Suprapubic skin (tissue), 4 donors: ENCODE results near the gene CDH11. TPM values are rescaled to one million over a fixed set of nuclear protein-coding genes. Genes with fewer than 3 reads are reported as not detected.

ENCODE experiments used
- DNase-seq, 2 donors: peaks; one replicate each; pipeline ENCODE4 v3.0.0-alpha.2; 2019; ENCODE audit warnings: low spot score in 2 of 2
- H3K27ac ChIP-seq: fragments of 200-600 bp; sonication (generic); one replicate; pipeline ENCODE4 v1.5.1; 2019
- H3K27me3 ChIP-seq: fragments of 200-600 bp; sonication (generic); one replicate; pipeline ENCODE4 v1.5.1; 2019
- H3K36me3 ChIP-seq: fragments of 200-600 bp; sonication (generic); one replicate; pipeline ENCODE4 v1.5.1; 2019
- H3K4me1 ChIP-seq: fragments of 200-600 bp; sonication (generic); one replicate; pipeline ENCODE4 v1.5.1; 2019
- H3K4me3 ChIP-seq: fragments of 200-600 bp; sonication (generic); one replicate; pipeline ENCODE4 v1.5.1; 2019; ENCODE audit warnings: mild to moderate bottlenecking
- H3K9me3 ChIP-seq: fragments of 200-600 bp; sonication (generic); one replicate; pipeline ENCODE4 v1.5.1; 2019
- EP300 ChIP-seq: sonication (generic); formaldehyde crosslinking; IDR thresholded peaks from one replicate; pipeline ENCODE4 v1.6.1; 2017; ENCODE audit warnings: antibody characterized with exemption
- POLR2A ChIP-seq, 2 donors: fragments of 450-650 bp; IDR thresholded peaks; one replicate each; pipeline ENCODE4 v1.6.1; 2017; ENCODE audit warnings: antibody characterized with exemption in 2 of 2, mild to moderate bottlenecking in 2 of 2, moderate library complexity in 2 of 2
- POLR2AphosphoS5 ChIP-seq, 3 donors: sonication (generic); formaldehyde crosslinking; IDR thresholded peaks; one replicate each; pipeline ENCODE4 v1.6.1; 2017; ENCODE audit warnings: antibody characterized with exemption in 3 of 3
- WGBS: methylation state at CpG from one replicate; pipeline ENCODE4 v1.1.5; 2018; 5-methylcytosine and 5-hydroxymethylcytosine counted together
- total RNA-seq, 4 donors: library from RNA; depleted of rRNA; stranded (reverse); fragments of >200 nt; gene quantifications; one replicate each; pipeline ENCODE4 v1.1.0, GENCODE V29; 2016
- TF ChIP-seq, protein P1 (sequence below), 2 donors: fragments of 200-600 bp in 1 of 2; fragments of 450-650 bp in 1 of 2; sonication (generic) in 1 of 2; IDR thresholded peaks; one replicate each; pipeline ENCODE4 v1.5.1; 2016 to 2019; ENCODE audit warnings: antibody characterized with exemption in 2 of 2, mild to moderate bottlenecking in 1 of 2, moderate library complexity in 1 of 2

Gene CDH11
- total RNA-seq, 4 donors from 2014 or later: 10.3 to 41.4 (median 25.8) TPM

GRCh38 chr16:65044873-65045272 is 77.0 kb downstream of the CDH11 start:
- H3K27ac ChIP-seq: no peak overlapping the region
- DNase-seq: no peak
- no peaks in the 10 kb centered on the region for H3K4me1 ChIP-seq
- no peak for TF ChIP-seq POLR2AphosphoS5 (IDR thresholded peaks at IDR 0.05)
- TF ChIP-seq EP300: no peak
- TF ChIP-seq, protein P1, sequence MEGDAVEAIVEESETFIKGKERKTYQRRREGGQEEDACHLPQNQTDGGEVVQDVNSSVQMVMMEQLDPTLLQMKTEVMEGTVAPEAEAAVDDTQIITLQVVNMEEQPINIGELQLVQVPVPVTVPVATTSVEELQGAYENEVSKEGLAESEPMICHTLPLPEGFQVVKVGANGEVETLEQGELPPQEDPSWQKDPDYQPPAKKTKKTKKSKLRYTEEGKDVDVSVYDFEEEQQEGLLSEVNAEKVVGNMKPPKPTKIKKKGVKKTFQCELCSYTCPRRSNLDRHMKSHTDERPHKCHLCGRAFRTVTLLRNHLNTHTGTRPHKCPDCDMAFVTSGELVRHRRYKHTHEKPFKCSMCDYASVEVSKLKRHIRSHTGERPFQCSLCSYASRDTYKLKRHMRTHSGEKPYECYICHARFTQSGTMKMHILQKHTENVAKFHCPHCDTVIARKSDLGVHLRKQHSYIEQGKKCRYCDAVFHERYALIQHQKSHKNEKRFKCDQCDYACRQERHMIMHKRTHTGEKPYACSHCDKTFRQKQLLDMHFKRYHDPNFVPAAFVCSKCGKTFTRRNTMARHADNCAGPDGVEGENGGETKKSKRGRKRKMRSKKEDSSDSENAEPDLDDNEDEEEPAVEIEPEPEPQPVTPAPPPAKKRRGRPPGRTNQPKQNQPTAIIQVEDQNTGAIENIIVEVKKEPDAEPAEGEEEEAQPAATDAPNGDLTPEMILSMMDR (IDR thresholded peaks at IDR 0.05): no peak
- no peak for TF ChIP-seq POLR2A (IDR thresholded peaks at IDR 0.05)
- no peaks in the 10 kb centered on the region for H3K27me3 ChIP-seq
- no peak overlapping the region for H3K4me3 ChIP-seq
- WGBS: 50% methylated on average over 5 of the region's 5 CpGs
- H3K36me3 ChIP-seq: no peaks in the 10 kb centered on the region
- no peaks in the 10 kb centered on the region for H3K9me3 ChIP-seq

- Histone ChIP-seq H3K4me1 (no peaks in the 10 kb centered on the region), H3K27ac (no peak overlapping the region), H3K36me3 (no peaks in the 10 kb centered on the region), H3K27me3 (no peaks in the 10 kb centered on the region), H3K9me3 (no peaks in the 10 kb centered on the region), H3K4me3 (no peak overlapping the region)
- TF ChIP-seq EP300: no peak
- TF ChIP-seq, protein P1 (IDR thresholded peaks at IDR 0.05): no peak
- no peak for TF ChIP-seq POLR2A (IDR thresholded peaks at IDR 0.05)
- TF ChIP-seq POLR2AphosphoS5 (IDR thresholded peaks at IDR 0.05): no peak
- WGBS: 92% methylated on average over 2 of the region's 2 CpGs
- DNase-seq: no peak
Observed at GRCh38 chr16:65044026-65044425, 77.8 kb downstream of the CDH11 start.

- no peak for DNase-seq
- no peaks in the 10 kb centered on the region for H3K9me3 ChIP-seq
- H3K27ac ChIP-seq: no peak overlapping the region
- TF ChIP-seq POLR2AphosphoS5 (IDR thresholded peaks at IDR 0.05) (no peak), POLR2A (IDR thresholded peaks at IDR 0.05) (no peak), EP300 (no peak)
- TF ChIP-seq, protein P1 (IDR thresholded peaks at IDR 0.05): no peak
- H3K4me1 ChIP-seq: no peaks in the 10 kb centered on the region
- H3K27me3 ChIP-seq: no peaks in the 10 kb centered on the region
- WGBS: 86% methylated on average over 4 of the region's 4 CpGs
- H3K36me3 ChIP-seq: no peaks in the 10 kb centered on the region
- H3K4me3 ChIP-seq: no peak overlapping the region
Observed at GRCh38 chr16:65042438-65043365, 79.2 kb downstream of the CDH11 start.

DNA sequence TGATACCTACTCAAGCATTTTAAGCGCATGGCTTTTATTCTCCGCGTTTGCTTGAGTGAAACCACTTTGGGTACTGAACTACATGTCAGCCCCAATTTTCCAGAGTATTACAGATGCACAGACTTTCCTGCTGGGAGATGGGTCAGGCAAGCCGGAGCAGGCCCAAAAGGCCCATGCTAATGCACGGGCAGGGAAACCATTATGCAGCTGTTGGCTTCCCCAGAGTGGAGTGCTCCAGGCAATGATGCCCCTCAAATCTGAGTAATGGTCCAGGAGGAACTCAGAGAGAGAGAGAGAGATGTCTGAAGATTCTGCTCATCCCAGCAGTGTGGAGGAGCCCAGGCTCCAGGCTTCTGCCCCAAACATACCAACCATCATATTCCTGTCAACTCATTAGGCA is 80.2 kb downstream of the CDH11 start:
- Histone ChIP-seq H3K4me3 (no peak overlapping the region), H3K27ac (no peak overlapping the region), H3K4me1 (no peaks in the 10 kb centered on the region), H3K27me3 (no peaks in the 10 kb centered on the region), H3K36me3 (no peaks in the 10 kb centered on the region), H3K9me3 (no peaks in the 10 kb centered on the region)
- TF ChIP-seq EP300 (no peak), POLR2AphosphoS5 (IDR thresholded peaks at IDR 0.05) (no peak), POLR2A (IDR thresholded peaks at IDR 0.05) (no peak)
- TF ChIP-seq, protein P1 (IDR thresholded peaks at IDR 0.05): no peak
- 92% methylated on average over 5 of the region's 5 CpGs for WGBS
- no peak for DNase-seq

- Histone ChIP-seq H3K27ac (no peak overlapping the region), H3K36me3 (no peaks in the 10 kb centered on the region), H3K4me1 (no peaks in the 10 kb centered on the region), H3K4me3 (no peak overlapping the region), H3K27me3 (no peaks in the 10 kb centered on the region), H3K9me3 (no peaks in the 10 kb centered on the region)
- TF ChIP-seq, protein P1 (IDR thresholded peaks at IDR 0.05): no peak
- 43% methylated on average over 9 of the region's 9 CpGs for WGBS
- no peak for DNase-seq
Observed at GRCh38 chr16:65038100-65038499, 83.8 kb downstream of the CDH11 start.
